Dedifferentiated amniotic fluid mesenchymal stem cell (primary cell): ENCODE measurements around the gene PLCH2.

ENCODE experiments used
- DNase-seq: peaks from one replicate; pipeline ENCODE4 v3.0.0-alpha.2; 2016; ENCODE audit errors: extremely low spot score

Gene PLCH2

GRCh38 chr1:2499260-2499659 lies 23.2 kb downstream of the PLCH2 start:
- DNase-seq, result no peak

GRCh38 chr1:2499986-2500596 lies 24.0 kb downstream of the PLCH2 start:
- DNase-seq, result no peak

GRCh38 chr1:2501041-2501819 lies 25.1 kb downstream of the PLCH2 start:
- no peak for DNase-seq

- DNase-seq, result no peak
Observed at GRCh38 chr1:2501820-2502119, 25.7 kb downstream of the PLCH2 start.

- DNase-seq, result no peak
Observed at GRCh38 chr1:2502210-2502609, 26.1 kb downstream of the PLCH2 start.

GRCh38 chr1:2502661-2503553 lies 26.8 kb downstream of the PLCH2 start:
- no peak for DNase-seq

GRCh38 chr1:2503554-2504224 lies 27.6 kb downstream of the PLCH2 start:
- no peak for DNase-seq

- no peak for DNase-seq
Observed at GRCh38 chr1:2504225-2504948, 28.3 kb downstream of the PLCH2 start.

GRCh38 chr1:2504949-2505272 lies 28.8 kb downstream of the PLCH2 start:
- no peak for DNase-seq

- no peak for DNase-seq
Observed at GRCh38 chr1:2505461-2505994, 29.4 kb downstream of the PLCH2 start.

- DNase-seq, result no peak
Observed at GRCh38 chr1:2506007-2506860, 30.1 kb downstream of the PLCH2 start.

- no peak for DNase-seq
Observed at GRCh38 chr1:2506901-2507565, 30.9 kb downstream of the PLCH2 start.

GRCh38 chr1:2507744-2508155 lies 31.7 kb downstream of the PLCH2 start:
- no peak for DNase-seq

GRCh38 chr1:2508180-2508579 lies 32.1 kb downstream of the PLCH2 start:
- DNase-seq, result no peak

GRCh38 chr1:2508751-2509150 lies 32.7 kb downstream of the PLCH2 start:
- DNase-seq, result no peak

GRCh38 chr1:2509589-2509988 lies 33.5 kb downstream of the PLCH2 start:
- no peak for DNase-seq

- no peak for DNase-seq
Observed at GRCh38 chr1:2510366-2511155, 34.5 kb downstream of the PLCH2 start.

- DNase-seq, result no peak
Observed at GRCh38 chr1:2512862-2513421, 36.9 kb downstream of the PLCH2 start.
